GM18505 (cell line): ENCODE measurements around the gene CHGA.

Experiments
- ATAC-seq: cut with Tn5 transposase; IDR thresholded peaks from one replicate; pipeline ENCODE4 v1.9.1; 2021; ENCODE audit not compliant: unreplicated experiment
- POLR2A ChIP-seq: IDR thresholded peaks from 4 replicates; pipeline ENCODE4 v1.6.1; 2011; ENCODE audit warnings: borderline replicate concordance; ENCODE audit not compliant: insufficient read depth, insufficient read length; ENCODE audit errors: extremely low read depth

CHGA gene

GRCh38 chr14:92892589-92892988 is 30.4 kb upstream of the CHGA start:
- no peak for ATAC-seq
- no peak for TF ChIP-seq POLR2A

GRCh38 chr14:92895352-92895878 is 27.5 kb upstream of the CHGA start:
- no peak for ATAC-seq
- TF ChIP-seq POLR2A = no peak

DNA sequence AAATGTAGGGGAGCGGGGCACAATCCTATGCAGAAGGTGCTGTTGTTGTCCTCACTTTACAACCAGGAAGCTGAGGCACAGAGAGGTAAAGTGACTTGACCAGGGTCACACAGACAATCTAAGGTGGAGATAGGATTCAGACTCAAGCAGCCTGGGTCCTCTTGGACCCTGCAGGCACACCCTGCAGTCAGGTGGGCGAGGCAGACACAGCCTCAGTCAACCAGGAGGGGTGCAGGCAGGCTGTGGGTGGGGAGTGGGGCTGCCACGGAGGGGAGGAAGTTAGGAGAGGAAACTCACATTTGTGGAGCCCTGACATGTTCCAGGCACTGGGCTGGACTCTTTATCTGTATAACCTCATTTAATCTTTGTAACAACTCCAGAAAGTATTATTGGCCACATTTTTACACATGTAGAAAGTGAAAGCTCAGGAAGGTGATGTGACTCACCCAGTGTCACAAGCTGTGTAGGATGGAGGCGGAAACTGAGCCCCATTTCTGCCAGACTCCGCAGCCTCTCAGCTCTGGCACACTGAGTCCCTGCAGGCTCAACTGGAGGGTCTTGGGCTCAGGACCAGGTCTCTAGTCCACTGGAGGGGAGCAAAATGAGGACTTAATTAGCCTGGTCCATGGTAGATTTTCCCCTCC is 24.9 kb upstream of the CHGA start:
- TF ChIP-seq POLR2A = peak; percentile 20
- no peak for ATAC-seq

DNA sequence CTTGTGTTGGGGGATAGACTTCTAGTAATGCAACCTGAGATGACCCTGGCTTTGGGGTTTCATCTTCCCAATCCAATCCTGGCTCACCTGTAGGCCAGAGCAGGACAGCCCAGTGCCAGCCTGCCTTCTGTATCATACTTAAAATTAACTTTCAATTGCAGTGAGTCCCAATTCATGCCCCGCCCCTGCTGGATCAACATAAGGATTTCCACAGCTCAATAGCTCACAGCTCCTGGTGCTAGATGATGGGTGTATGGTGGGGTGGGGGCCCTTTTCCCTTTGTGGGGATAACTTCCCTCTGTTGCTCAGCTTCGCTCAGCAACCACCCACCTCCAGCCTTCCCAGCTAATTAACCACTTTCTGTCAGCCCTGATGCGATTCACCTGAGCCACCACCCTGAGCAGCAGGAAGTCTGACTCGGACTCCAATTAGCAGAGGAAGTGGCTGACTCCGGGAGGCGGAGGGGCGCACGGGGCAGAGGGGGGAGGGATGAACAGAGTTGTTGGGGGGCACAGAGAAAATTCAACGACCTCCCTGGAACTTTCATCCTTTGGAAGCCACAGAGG is 24.3 kb upstream of the CHGA start:
- no peak for TF ChIP-seq POLR2A
- ATAC-seq = no peak

DNA sequence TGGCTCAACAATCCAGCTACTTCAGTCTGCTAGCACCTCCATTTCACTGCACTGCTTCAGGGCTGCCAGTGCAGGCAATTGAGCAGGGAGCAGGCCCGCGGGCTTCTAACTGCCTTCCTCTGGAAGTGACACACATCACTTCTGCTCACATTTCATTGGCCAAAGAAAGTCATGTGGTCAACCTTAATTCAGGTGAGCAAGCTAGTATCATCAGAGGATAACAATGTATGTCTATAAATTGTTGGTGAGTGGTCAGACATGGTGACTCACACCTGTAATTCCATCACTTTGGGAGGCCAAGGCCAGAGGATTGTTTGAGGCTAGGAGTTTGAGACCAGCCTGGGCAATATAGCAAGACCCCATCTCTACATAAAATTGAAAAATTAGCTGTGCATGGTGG is 22.3 kb upstream of the CHGA start:
- ATAC-seq = no peak
- no peak for TF ChIP-seq POLR2A

GRCh38 chr14:92902191-92902590 is 20.8 kb upstream of the CHGA start:
- no peak for ATAC-seq
- TF ChIP-seq POLR2A = no peak

- no peak for TF ChIP-seq POLR2A
- no peak for ATAC-seq
These were observed 20.2 kb upstream of the CHGA start for GRCh38 chr14:92902726-92903125.

GRCh38 chr14:92903359-92903758 is 19.6 kb upstream of the CHGA start:
- ATAC-seq = no peak
- no peak for TF ChIP-seq POLR2A

- no peak for ATAC-seq
- TF ChIP-seq POLR2A = no peak
These were observed 17.3 kb upstream of the CHGA start for GRCh38 chr14:92905667-92906066.

DNA sequence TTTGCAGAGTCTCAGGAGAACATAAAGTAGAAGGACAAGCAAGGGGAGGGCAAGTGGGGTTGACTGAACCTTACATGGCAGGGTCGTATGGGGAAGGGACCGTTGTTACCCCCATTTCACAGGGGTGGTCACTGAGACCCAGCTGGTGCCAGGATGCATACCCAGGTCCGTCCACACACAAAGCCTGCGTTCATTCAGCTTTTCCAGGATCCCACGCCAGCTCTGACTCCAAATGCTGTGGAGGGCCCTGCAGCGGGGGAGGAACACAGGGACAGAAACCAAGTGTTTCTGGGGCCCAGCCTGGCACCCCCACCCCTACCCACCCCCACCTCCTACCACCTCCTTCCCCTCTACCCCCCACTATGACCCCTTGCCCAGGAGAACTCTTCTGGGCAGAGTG is 16.5 kb upstream of the CHGA start:
- TF ChIP-seq POLR2A = no peak

DNA sequence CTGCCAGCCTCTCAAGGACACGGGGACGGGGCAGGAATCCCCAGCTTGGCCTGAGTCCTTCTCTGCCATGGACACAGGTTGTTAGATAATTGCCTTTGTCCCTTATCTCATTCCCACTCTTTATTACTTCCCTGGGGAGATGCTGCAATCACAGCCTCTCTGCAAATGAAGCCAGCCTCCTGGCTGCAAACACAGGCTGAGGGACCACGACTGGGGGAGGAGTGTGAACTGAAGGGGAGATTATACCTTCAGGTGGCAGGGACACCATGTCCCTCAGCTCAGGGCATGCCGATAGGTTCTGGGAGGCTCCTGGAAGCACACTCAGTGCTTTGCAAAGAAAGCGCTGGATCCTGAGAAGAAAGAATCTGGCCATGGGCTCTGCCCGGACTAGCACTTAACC is 16.1 kb upstream of the CHGA start:
- no peak for ATAC-seq

More for the DNA sequence above, 16.5 kb upstream of the CHGA start:
- ATAC-seq = no peak

DNA sequence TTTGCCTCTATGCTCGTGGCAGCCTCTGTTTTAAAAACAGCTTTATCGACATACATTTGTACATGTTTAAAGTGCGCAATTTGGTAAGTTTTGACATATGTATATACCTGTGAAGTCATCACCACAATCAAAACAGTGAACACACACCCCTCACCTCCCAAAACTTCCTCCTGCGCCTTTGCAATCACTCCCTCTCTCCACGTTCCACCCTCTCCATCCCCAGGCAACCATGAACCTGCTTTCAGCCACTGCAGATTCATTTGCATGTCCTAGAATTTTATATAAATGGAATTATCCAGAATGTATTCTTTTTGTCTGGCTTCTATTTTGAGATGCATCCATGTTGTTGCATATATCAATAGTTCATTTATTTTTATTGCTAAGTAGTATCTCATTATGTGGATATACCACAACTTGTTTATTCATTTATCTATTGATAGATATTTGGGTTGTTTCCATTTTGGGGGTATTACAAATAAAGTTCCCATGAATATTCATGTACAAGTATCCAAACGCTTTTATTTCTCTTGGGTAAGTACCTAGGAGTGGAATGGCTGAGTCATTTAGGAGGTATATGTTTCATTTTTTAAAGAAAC is 15.5 kb upstream of the CHGA start:
- ATAC-seq = no peak
- TF ChIP-seq POLR2A = no peak

More for the DNA sequence above, 16.1 kb upstream of the CHGA start:
- no peak for TF ChIP-seq POLR2A

GRCh38 chr14:92914087-92914656 is 8.8 kb upstream of the CHGA start:
- no peak for TF ChIP-seq POLR2A
- no peak for ATAC-seq

DNA sequence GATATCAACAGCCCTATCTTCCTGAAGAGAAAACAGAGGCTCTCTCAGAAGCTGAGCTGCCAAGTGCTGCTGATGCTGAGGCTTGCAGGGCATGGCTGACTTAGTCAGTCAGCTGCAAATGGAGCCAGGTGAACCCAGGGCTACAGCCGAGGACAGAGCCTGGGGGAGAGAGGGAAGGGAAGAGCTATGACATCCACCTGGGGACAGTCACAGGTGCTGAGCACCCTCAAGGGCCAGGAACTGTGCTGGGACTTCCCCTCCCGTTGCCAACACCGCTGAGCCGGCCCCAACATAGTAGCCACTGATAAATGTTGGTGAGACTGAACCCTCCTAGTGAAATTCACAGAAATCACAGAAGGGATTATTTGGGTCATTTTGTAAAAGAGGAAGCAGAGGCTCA is 6.7 kb upstream of the CHGA start:
- TF ChIP-seq POLR2A = no peak
- no peak for ATAC-seq
